Activated T-helper 1 cell treated with anti-CD3 and anti-CD28 coated beads, Interleukin-2, amount 50 U/mL, for 16 hours (primary cell): Measurements from ENCODE around the gene HNRNPU.

Experiments used
- DNase-seq, 2 donors: peaks; one replicate each; pipeline ENCODE4 v3.0.0-alpha.2; 2020; ENCODE audit warnings: low read depth in 1 of 2, low spot score in 1 of 2

Gene HNRNPU

DNA sequence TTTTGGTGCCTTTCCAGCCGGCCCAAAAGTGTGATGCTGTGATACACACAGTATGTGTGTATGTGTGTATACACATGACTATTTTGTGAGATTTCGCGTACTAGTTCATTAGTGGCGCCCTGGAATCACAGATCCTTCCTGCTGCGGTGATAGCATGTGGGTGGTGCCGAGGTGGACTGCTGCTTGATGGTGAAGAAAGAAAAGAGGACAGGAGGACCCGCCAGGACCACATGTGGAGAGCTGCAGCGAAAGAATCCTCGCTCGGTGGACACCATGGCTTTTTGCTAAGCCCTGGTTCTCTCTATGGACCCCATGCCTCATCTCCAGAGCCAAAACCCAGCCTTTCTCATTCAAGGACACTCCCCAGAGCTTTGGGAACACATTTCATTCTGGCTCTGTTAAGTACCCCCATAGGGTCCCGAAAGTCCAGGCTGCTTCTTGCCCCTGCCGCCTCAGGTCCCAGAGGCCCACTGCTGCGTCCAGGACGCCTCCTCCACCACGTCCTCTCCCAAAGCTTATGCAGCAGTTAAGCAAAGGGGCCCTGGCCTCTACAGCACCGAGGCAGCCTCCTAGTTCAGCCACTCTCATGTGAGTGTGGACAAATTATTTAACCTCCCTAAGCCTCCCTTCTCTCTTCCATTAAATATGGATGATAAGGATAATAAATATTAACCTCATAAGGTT is 61.6 kb downstream of the HNRNPU start:
- DNase-seq: no peak

DNA sequence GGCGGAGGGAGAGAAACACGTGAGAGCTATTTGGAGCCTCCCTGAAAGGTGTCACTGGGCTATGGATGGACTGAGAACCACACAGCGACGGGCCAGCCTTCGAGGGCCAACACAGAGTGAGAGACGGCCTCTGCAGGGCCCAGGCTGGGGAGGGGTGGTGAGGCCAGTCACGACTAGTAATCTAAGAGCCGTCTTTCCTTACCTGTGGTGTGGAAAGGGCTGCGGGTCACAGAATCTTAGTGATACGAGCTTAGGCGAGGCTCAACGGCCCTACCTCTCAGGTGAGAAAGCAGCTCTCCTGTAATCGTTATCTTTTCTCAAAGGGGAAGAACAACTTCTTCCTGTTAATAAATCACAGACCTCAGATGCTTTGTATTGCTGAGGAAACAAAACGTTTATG is 62.3 kb downstream of the HNRNPU start:
- no peak for DNase-seq

DNA sequence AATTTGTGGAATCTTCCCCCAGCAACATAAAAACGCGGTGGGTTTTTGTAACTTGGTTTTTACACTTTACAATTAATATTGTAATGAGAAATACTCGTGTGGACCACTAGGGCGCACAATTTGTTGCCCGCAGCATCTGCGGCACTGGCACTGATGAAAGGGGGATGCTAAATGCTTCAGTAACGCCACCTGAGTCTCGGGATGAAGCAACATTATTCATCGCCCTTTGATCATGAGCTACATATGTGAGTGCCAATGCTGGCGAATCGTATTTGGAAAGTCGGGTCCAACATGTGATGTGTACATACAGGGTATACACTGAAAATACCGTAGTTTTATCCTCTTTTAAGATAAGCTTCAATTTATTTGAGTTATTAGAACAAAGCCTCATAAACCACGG is 63.1 kb downstream of the HNRNPU start:
- DNase-seq: peak; percentile 15 to 21

DNA sequence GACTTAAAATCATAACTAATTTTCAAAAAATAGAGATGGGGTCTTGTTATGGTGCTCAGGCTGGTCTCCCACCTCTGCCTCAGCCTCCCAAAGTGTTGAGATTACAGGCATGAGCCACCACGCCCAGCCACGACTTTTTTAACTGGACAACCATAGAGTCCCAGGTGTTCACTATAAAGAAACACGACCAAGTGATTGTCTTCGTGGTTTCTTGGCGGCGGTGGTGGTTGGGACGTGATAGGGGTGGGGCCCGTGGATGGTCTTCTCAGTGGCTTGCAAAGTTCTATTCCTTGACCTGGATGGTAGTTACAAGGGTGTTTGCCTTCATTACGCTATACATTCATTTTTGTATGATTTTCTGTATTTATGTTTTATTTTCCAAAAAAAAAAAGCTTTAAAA is 63.5 kb downstream of the HNRNPU start:
- DNase-seq: no peak
